C4-2B (cell line): ENCODE data around the gene LRP1B.

ENCODE experiments used
- ZFX ChIP-seq: fragments of 450-650 bp; IDR thresholded peaks from 2 replicates; pipeline ENCODE4 v1.6.1; 2017
- TF ChIP-seq, protein P1 (sequence below): fragments of 450-650 bp; conservative IDR thresholded peaks from 2 replicates; pipeline ENCODE4 v1.5.1; 2017; ENCODE audit warnings: mild to moderate bottlenecking

DNA sequence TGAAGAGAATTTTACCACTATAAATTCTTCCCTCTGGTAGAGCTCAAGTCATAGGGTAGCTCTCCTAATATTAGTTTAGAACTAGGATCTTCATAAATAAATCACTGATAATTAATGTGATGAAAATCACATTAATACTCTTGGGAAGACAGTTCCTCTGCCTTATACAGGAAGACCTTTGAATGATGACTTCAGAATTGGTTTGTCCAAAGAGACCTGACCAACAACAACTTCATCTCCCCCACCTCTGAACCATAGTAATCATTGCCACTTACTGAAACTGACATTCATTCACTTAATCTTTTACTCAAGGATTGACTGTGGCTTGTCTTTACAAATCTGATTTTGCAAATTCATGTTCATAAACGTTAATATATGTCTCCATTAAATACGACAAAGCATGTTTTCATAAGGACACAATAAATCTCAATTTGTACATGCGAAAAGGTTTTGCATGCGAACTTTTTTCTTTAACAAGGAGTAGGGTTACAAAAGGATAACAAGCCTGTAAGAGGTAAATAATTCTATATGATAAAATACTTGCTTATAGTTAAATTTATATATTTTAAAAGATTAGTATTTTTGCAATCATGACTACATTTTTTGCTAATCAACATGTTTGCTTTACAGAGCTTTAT lies 61.4 kb downstream of the LRP1B start:
- TF ChIP-seq, protein P1, sequence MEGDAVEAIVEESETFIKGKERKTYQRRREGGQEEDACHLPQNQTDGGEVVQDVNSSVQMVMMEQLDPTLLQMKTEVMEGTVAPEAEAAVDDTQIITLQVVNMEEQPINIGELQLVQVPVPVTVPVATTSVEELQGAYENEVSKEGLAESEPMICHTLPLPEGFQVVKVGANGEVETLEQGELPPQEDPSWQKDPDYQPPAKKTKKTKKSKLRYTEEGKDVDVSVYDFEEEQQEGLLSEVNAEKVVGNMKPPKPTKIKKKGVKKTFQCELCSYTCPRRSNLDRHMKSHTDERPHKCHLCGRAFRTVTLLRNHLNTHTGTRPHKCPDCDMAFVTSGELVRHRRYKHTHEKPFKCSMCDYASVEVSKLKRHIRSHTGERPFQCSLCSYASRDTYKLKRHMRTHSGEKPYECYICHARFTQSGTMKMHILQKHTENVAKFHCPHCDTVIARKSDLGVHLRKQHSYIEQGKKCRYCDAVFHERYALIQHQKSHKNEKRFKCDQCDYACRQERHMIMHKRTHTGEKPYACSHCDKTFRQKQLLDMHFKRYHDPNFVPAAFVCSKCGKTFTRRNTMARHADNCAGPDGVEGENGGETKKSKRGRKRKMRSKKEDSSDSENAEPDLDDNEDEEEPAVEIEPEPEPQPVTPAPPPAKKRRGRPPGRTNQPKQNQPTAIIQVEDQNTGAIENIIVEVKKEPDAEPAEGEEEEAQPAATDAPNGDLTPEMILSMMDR = no peak
- TF ChIP-seq ZFX = no peak
